Loucy (cell line): ENCODE results near the gene TRIM45.
"Not testable (repeated sequence)": the region's sequence is repeated elsewhere in the genome, so short reads cannot be mapped to it uniquely, and the experiment has no call there.

Experiments used
- H2AFZ ChIP-seq: fragments of 200-600 bp; sonication (generic); 2 replicates; pipeline ENCODE4 v1.6.0; 2016; ENCODE audit warnings: antibody characterized with exemption, mild to moderate bottlenecking, low read length, moderate library complexity
- H3F3A ChIP-seq: fragments of 200-600 bp; 2 replicates; pipeline ENCODE4 v1.6.0; 2016; ENCODE audit warnings: antibody characterized with exemption, low read depth, mild to moderate bottlenecking
- H3K27me3 ChIP-seq: fragments of 200-600 bp; sonication (generic); 2 replicates; pipeline ENCODE4 v1.6.1; 2014; ENCODE audit warnings: low read length, mild to moderate bottlenecking; ENCODE audit not compliant: insufficient read depth, poor library complexity, severe bottlenecking
- H3K36me3 ChIP-seq: fragments of 200-600 bp; sonication (generic); 2 replicates; pipeline ENCODE4 v1.6.1; 2016; ENCODE audit warnings: low read length; ENCODE audit not compliant: insufficient read depth
- H3K4me1 ChIP-seq: fragments of 200-600 bp; sonication (generic); 2 replicates; pipeline ENCODE4 v1.5.1; 2014; ENCODE audit warnings: low read length, mild to moderate bottlenecking; ENCODE audit not compliant: insufficient read depth, poor library complexity, severe bottlenecking
- H3K4me2 ChIP-seq: fragments of 200-600 bp; sonication (generic); 2 replicates; pipeline ENCODE4 v1.6.0; 2014; ENCODE audit warnings: antibody characterized with exemption, low read length, low read depth, mild to moderate bottlenecking; ENCODE audit not compliant: poor library complexity, severe bottlenecking
- H3K4me3 ChIP-seq: fragments of 200-600 bp; sonication (generic); 2 replicates; pipeline ENCODE4 v1.5.1; 2014; ENCODE audit warnings: low read length, mild to moderate bottlenecking, mixed read lengths; ENCODE audit not compliant: poor library complexity, severe bottlenecking
- H3K79me2 ChIP-seq: fragments of 200-600 bp; sonication (generic); 2 replicates; pipeline ENCODE4 v1.6.1; 2014; ENCODE audit warnings: low read length; ENCODE audit not compliant: insufficient read depth
- H3K9ac ChIP-seq: fragments of 200-600 bp; sonication (generic); 2 replicates; pipeline ENCODE4 v1.6.0; 2014; ENCODE audit warnings: mild to moderate bottlenecking, low read depth, low read length, moderate library complexity; ENCODE audit not compliant: poor library complexity, severe bottlenecking
- H3K9me2 ChIP-seq: fragments of 200-600 bp; sonication (generic); replicated peaks from 2 replicates; pipeline ENCODE4 v1.6.1; 2016; ENCODE audit warnings: low read depth, low read length, mixed read lengths
- H3K9me3 ChIP-seq: fragments of 200-600 bp; sonication (generic); 2 replicates; pipeline ENCODE4 v1.6.1; 2014; ENCODE audit warnings: mild to moderate bottlenecking, antibody characterized with exemption, low read length, low read depth; ENCODE audit not compliant: insufficient read depth
- H4K20me1 ChIP-seq: fragments of 200-600 bp; sonication (generic); 2 replicates; pipeline ENCODE4 v1.6.0; 2014; ENCODE audit warnings: antibody characterized with exemption, low read length, mild to moderate bottlenecking; ENCODE audit not compliant: insufficient read depth, poor library complexity, severe bottlenecking
- EZH2phosphoT487 ChIP-seq: fragments of 200-600 bp; IDR thresholded peaks from 2 replicates; pipeline ENCODE4 v1.6.1; 2018; ENCODE audit warnings: antibody characterized with exemption, mild to moderate bottlenecking, moderate library complexity, borderline replicate concordance
- TF ChIP-seq, protein P1 (sequence below): fragments of 200-600 bp; sonication (generic); conservative IDR thresholded peaks from 2 replicates; pipeline ENCODE4 v1.5.1; 2014; ENCODE audit warnings: mild to moderate bottlenecking, antibody characterized with exemption, low read length

TRIM45 gene

DNA sequence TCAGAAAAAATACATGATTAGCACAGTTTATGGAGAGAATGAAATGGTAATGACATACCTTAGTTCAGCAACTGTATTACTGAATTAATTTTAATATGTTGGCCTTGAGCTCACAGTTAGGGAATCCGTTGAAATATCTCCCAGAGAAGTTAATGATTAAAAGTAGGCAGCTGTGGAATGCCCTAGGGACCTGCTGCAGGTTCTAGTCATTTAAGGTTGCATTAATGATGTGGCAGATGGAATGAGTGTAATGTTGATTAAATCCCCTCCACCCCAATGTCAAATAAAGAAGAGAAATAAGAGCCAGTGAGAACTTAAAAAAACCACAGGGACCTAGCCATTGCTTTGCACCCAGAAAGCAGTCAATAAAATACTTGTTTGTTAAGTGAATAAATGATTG is 40.3 kb upstream of the TRIM45 start:
- no peaks in the 10 kb centered on the region for H3K27me3 ChIP-seq
- H3K79me2 ChIP-seq: no peaks in the 10 kb centered on the region
- H3K9me2 ChIP-seq: no peaks in the 10 kb centered on the region
- no peak overlapping the region for H3K4me2 ChIP-seq
- H3K4me3 ChIP-seq: no peak overlapping the region
- TF ChIP-seq EZH2phosphoT487: no peak
- H3K4me1 ChIP-seq: no peaks in the 10 kb centered on the region
- no peaks in the 10 kb centered on the region for H3K36me3 ChIP-seq
- no peak overlapping the region for H2AFZ ChIP-seq
- no peaks in the 10 kb centered on the region for H3K9me3 ChIP-seq
- H3F3A ChIP-seq: no peaks in the 10 kb centered on the region
- H4K20me1 ChIP-seq: no peaks in the 10 kb centered on the region
- no peak overlapping the region for H3K9ac ChIP-seq

DNA sequence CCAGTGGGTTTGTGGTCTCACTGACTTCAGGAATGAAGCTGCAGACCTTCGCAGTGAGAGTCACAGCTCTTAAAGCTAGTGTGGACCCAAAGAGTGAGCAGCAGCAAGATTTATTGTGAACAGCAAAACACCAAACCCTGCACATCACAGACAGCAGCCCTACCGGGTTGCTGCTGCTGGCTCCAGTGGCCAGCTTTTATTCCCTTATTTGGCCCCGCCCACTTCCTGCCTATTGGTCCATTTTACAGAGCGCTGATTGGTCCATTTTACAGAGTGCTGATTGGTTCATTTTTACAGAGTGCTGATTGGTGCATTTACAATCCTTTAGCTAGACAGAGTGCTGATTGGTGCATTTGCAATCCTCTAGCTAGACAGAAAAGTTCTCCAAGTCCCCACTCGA is 29.8 kb upstream of the TRIM45 start:
- H4K20me1 ChIP-seq, H3K79me2 ChIP-seq, H3K27me3 ChIP-seq, H3K9me2 ChIP-seq, H3K4me1 ChIP-seq, H3F3A ChIP-seq, H3K36me3 ChIP-seq, H3K4me3 ChIP-seq, H3K9ac ChIP-seq, H3K4me2 ChIP-seq, H3K9me3 ChIP-seq, H2AFZ ChIP-seq: not testable (repeated sequence)

DNA sequence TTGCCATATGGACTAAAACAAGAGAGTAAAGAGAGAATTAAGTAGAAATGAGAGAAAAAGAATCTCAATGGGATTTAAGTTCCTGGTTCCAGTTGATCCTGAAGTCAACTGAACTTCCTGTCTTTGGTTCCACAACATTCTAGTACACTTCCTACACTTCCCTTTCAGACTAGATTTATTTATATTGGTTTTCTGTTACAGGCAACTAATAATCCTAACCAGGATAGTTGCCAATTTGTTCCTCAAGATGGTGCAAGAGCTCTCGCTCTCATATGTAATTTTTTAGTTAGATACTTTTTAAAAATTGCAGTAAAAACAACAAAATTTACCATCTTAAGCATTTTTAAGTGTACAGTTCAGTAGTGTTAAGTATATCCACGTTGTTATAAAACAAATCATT is 28.8 kb upstream of the TRIM45 start:
- Histone ChIP-seq H4K20me1 (no peaks in the 10 kb centered on the region), H3K4me3 (no peak overlapping the region), H3K4me1 (no peaks in the 10 kb centered on the region), H3K27me3 (no peaks in the 10 kb centered on the region), H3K79me2 (no peaks in the 10 kb centered on the region), H3K4me2 (no peak overlapping the region), H3F3A (no peaks in the 10 kb centered on the region), H3K9me2 (no peaks in the 10 kb centered on the region), H3K9me3 (no peaks in the 10 kb centered on the region), H2AFZ (no peak overlapping the region), H3K9ac (no peak overlapping the region), H3K36me3 (no peaks in the 10 kb centered on the region)
- no peak for TF ChIP-seq EZH2phosphoT487
- TF ChIP-seq, protein P1, sequence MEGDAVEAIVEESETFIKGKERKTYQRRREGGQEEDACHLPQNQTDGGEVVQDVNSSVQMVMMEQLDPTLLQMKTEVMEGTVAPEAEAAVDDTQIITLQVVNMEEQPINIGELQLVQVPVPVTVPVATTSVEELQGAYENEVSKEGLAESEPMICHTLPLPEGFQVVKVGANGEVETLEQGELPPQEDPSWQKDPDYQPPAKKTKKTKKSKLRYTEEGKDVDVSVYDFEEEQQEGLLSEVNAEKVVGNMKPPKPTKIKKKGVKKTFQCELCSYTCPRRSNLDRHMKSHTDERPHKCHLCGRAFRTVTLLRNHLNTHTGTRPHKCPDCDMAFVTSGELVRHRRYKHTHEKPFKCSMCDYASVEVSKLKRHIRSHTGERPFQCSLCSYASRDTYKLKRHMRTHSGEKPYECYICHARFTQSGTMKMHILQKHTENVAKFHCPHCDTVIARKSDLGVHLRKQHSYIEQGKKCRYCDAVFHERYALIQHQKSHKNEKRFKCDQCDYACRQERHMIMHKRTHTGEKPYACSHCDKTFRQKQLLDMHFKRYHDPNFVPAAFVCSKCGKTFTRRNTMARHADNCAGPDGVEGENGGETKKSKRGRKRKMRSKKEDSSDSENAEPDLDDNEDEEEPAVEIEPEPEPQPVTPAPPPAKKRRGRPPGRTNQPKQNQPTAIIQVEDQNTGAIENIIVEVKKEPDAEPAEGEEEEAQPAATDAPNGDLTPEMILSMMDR: peak; percentile 18; the same call in 1 of the 2 replicates

DNA sequence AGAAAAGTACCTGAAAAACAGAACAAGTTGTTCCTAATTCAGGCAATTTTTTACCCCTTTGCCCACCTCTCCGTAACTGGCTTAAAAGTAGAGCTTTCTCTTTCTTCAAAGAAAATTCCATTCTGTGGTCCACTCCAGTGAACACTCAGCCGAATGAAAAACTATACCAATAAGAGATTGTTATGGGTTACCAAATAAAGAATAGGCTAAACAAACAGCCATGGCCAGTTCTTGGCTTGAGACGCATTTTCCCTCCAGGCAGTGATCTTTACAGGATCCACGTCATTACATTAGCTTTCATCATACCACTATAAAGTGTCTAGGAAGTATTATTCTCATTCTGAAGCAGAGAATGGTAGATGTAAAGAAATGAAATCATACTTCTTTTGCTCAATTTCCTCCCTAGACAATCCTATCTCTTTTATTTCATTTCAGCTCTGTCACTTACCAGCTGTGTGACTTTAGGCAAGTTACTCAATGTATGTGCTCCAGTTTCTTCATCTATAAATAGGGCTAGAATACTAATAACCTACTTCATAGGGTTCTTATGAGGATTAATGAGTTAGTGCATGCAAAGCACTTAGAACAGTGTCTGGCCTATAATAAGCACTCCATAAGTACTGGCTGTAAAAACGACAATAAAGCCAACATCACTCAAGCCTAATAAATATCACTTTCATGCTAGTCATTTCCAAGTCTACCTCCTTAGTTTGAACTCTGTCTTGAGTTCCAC is 26.5 kb upstream of the TRIM45 start:
- Histone ChIP-seq H3K9ac (no peak overlapping the region), H3K9me3 (no peaks in the 10 kb centered on the region), H2AFZ (no peak overlapping the region), H3K4me2 (no peak overlapping the region), H3K4me1 (no peaks in the 10 kb centered on the region), H4K20me1 (no peaks in the 10 kb centered on the region), H3K79me2 (no peaks in the 10 kb centered on the region), H3K4me3 (no peak overlapping the region), H3K36me3 (no peaks in the 10 kb centered on the region), H3K9me2 (no peaks in the 10 kb centered on the region), H3F3A (no peaks in the 10 kb centered on the region), H3K27me3 (no peaks in the 10 kb centered on the region)
- TF ChIP-seq, protein P1: no peak
- no peak for TF ChIP-seq EZH2phosphoT487
